Astrocyte (in vitro differentiated cells and primary cell): Measurements from ENCODE around the gene OXSR1.

Experiments
- CTCF ChIP-seq: IDR thresholded peaks from 2 replicates; pipeline ENCODE4 v1.5.1; 2011; ENCODE audit warnings: low read depth, mild to moderate bottlenecking, inconsistent platforms, low read length, moderate library complexity; ENCODE audit not compliant: insufficient read depth
- EZH2 ChIP-seq: IDR thresholded peaks from 2 replicates; pipeline ENCODE4 v1.6.1; 2012; ENCODE audit warnings: mild to moderate bottlenecking, low read length, inconsistent platforms; ENCODE audit not compliant: insufficient read depth

- TF ChIP-seq CTCF (no peak), EZH2 (no peak)
These were observed 6.3 kb downstream of the OXSR1 start for GRCh38 chr3:38171622-38172021.
